A204.1 (cell line): ENCODE data around the gene BCS1L.

ENCODE experiments used
- FAIRE-seq: peaks from 2 replicates; lab custom pipeline; 2012; peaks lifted over from hg19 to GRCh38; lab: Jason Lieb, UNC

Gene BCS1L

GRCh38 chr2:218659258-218659987 lies at the start of gene BCS1L, which contains the start of gene ZNF142:
Gene BCS1L, plus strand, starts transcription at chr2:218659683. Its CDS starts 1,305 bp downstream, at chr2:218660988.
Gene ZNF142, minus strand, starts transcription at chr2:218659623. Its CDS starts 3,194 bp downstream, at chr2:218656429.
- peak; percentile 83 for FAIRE-seq

- no peak for FAIRE-seq
Observed at GRCh38 chr2:218615868-218616315, 43.6 kb upstream of the BCS1L start.

- FAIRE-seq = no peak
Observed at GRCh38 chr2:218618102-218618860, 41.2 kb upstream of the BCS1L start.

GRCh38 chr2:218621007-218621406 lies 38.5 kb upstream of the BCS1L start:
- no peak for FAIRE-seq

- FAIRE-seq = no peak
Observed at GRCh38 chr2:218622606-218623365, 36.7 kb upstream of the BCS1L start.

DNA sequence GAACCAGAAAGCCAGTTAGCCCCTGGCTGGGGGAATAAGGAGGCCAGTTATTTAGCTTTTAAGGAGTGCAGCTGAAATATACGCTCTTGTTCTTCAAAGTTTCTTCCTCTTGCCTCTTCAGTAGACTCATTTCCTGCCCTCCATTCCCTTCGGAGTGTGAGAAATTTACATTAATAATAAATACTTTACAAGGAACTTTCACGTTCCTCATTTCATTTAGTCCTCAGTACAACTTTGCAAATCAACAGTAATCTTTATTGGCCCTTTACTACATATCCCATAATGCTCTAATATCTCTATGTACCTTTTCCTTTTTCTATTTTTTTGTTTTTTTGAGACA lies 36.1 kb upstream of the BCS1L start:
- no peak for FAIRE-seq

DNA sequence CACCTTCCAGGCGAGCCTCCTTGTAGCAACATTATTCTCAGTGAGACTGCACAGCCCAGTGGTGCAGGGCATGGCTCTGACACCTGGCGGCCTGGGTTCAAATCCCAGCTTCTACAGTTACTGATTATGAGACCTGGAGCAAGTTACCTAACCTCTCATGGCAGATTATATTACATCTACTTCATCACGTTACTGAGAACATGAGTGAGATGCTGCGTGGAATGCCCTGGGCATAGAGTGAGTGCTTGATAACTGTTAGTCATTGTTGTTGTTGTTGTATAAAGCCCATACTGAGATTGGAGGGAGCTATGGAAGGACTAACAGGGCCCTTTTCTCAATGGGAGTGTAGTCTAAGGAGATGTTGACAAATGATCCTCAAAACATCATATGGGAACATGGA lies 33.1 kb upstream of the BCS1L start:
- FAIRE-seq = no peak

GRCh38 chr2:218627939-218628338 lies 31.5 kb upstream of the BCS1L start:
- FAIRE-seq = no peak

DNA sequence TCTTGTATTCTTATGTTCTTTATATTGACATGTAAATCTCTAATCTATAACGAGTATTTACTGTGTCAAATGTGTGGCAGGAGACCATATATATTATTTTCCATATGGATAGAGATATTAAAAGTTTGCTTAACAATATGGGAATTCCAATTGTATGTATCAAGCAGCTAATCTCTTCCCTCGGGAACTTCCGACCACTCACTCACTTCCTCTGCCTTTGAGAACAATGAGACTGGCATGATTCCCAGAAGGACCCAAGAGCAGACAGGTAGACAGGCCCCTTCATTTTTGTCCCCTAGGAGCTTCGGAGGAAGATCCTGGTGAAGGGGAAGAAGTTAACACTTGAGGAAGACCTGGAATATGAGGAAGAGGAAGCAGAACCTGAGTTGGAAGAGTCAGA lies 27.6 kb upstream of the BCS1L start:
- no peak for FAIRE-seq

GRCh38 chr2:218635719-218636118 lies 23.8 kb upstream of the BCS1L start:
- FAIRE-seq = no peak

DNA sequence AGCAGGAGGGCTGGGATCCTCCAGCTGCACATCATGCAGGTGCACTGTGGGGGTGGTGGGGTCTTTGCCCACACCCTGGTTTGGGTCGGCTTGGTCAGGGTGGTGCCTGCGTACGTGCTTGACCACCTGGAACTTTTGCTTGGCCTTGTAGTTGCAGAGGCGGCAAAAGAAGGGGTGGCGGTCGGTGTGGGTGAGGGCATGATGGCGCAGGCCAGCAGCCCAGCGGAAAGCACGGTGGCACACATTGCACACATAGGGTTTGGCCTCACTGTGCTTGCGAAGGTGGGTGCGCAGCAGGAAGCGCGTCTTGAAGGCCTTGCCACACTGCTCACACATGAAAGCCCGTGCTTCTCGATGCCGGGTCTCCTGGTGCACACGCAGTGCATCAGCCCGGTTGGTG lies 21.1 kb upstream of the BCS1L start:
- no peak for FAIRE-seq

- no peak for FAIRE-seq
Observed at GRCh38 chr2:218642121-218642656, 17.3 kb upstream of the BCS1L start.

DNA sequence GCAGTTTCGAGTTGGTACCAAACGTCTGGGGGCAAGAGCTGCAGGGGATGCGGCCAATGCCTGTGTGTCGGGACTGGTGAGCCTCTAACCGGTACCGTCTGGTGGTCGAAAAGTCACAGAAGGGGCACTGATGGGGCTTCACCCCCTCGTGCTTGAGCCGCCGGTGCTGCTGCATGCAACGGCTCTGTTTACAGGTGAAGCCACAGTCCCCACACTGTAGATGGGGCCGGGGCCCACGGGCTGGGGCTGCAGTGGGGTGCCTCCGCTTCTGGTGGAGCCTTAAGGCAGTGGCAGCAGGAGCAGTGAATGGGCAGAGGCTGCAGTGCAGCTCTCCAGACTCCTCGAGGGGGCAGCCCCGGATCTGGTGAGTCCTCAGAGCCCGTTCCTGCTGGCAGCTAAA lies 16.7 kb upstream of the BCS1L start:
- FAIRE-seq = no peak

GRCh38 chr2:218643751-218644310 lies 15.7 kb upstream of the BCS1L start:
- FAIRE-seq = no peak

DNA sequence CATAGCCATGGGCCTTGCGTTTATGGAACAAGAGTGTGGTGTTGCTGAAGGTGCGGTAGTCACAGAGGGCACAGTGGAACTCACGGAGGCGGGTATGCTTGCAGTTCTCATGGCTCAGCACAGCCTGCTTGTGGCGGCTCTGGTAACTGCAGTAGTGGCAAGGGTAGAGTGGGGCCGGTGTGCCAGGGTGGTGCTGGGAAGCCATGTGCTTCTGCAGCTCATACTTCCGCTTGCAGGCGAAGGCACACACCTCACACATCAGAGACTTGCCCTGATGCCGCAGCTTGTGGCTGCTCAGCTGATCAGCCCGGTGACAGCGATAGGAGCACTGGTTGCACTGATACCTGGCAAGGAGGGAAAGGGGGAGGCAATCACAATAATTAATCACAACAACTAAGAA lies 14.8 kb upstream of the BCS1L start:
- FAIRE-seq = no peak

GRCh38 chr2:218645126-218645525 lies 14.4 kb upstream of the BCS1L start:
- FAIRE-seq = no peak

DNA sequence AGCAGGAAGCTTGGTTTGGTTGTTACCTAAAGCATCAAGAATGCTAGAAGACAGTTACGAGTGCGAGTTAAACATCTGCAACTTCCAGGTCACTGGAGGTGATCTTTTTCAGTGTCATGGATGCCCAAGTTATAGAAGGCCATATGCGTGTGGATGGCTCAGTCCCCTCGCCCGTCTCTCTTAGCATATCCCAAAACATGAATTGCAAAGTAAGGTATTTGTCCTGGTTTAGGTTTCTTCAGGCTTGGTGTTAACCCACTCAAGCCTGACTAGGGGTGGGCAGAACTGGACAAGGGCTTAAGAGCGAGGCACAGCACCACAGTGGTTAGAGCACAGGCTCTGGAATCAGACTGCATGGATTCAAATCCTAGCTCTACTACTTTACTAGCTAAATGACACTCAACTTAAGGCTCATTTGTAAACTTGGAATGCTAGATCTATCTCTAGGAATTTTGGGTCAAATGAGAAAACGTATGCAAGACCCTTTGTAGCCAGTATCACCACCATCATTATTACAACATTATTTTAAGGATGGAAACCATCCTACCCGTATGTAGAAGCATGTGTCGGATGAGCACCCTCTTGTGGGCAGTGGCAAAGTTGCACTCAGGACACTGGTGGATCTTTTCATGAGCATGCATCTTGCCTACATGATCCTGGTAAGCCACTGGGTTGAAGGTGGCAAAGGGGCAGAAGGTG lies 11.2 kb upstream of the BCS1L start:
- peak; percentile 85 for FAIRE-seq

- FAIRE-seq = no peak
Observed at GRCh38 chr2:218648787-218649100, 10.7 kb upstream of the BCS1L start.

GRCh38 chr2:218655751-218656150 lies 3.7 kb upstream of the BCS1L start:
- FAIRE-seq = no peak

- FAIRE-seq = no peak
Observed at GRCh38 chr2:218658671-218659257, 719 bp upstream of the BCS1L start.

DNA sequence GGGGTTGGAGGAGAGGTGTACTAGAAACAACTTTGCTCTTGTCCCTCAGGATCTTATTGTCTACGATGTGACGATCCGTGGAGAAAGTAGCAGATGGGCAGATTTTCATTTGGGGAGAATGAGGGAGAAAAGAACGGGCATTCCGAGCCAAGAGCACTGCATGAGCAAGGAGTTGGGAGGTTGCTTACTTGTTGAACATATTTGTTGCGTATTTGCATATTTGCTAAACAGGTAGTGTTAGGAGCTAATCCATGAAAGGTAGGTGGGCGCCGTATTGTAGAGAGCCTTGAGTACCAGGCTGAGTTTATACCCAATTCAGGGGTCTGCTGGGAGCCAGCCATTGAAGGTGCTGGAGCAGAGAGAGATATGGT lies 490 bp downstream of the BCS1L start:
- no peak for FAIRE-seq

- FAIRE-seq = no peak
Observed at GRCh38 chr2:218662377-218662776, 2.9 kb downstream of the BCS1L start.
